SK-N-SH (cell line): ENCODE data around the gene LONRF2.

Experiments used
- CHD2 ChIP-seq: fragments of 150-350 bp; IDR thresholded peaks from 2 replicates; pipeline ENCODE4 v1.6.1; 2018; ENCODE audit warnings: low read length; ENCODE audit not compliant: partially characterized antibody
- CTCF ChIP-seq: fragments of 200-600 bp; sonication (generic); IDR thresholded peaks from 2 replicates; pipeline ENCODE4 v1.6.1; 2017; ENCODE audit warnings: antibody characterized with exemption, mild to moderate bottlenecking, moderate library complexity
- JUND ChIP-seq: IDR thresholded peaks from 2 replicates; pipeline ENCODE4 v1.4.0; 2012
- MEF2A ChIP-seq: IDR thresholded peaks from 2 replicates; pipeline ENCODE4 v1.4.0; 2012; ENCODE audit warnings: low read depth, borderline replicate concordance

GRCh38 chr2:100243631-100244030 is 78.7 kb downstream of the LONRF2 start:
- TF ChIP-seq CTCF (no peak), JUND (no peak), CHD2 (no peak), MEF2A (no peak)
